Limb (tissue), 2 donors: ENCODE results near the gene DGKQ.
A peak's percentile ranks its signal among the peaks of the same experiment; 100 is the strongest.

Source experiments
- DNase-seq, 2 donors: peaks; one replicate each; pipeline ENCODE4 v3.0.0-alpha.2; 2016; ENCODE audit errors: extremely low spot score in 2 of 2

Gene DGKQ

DNA sequence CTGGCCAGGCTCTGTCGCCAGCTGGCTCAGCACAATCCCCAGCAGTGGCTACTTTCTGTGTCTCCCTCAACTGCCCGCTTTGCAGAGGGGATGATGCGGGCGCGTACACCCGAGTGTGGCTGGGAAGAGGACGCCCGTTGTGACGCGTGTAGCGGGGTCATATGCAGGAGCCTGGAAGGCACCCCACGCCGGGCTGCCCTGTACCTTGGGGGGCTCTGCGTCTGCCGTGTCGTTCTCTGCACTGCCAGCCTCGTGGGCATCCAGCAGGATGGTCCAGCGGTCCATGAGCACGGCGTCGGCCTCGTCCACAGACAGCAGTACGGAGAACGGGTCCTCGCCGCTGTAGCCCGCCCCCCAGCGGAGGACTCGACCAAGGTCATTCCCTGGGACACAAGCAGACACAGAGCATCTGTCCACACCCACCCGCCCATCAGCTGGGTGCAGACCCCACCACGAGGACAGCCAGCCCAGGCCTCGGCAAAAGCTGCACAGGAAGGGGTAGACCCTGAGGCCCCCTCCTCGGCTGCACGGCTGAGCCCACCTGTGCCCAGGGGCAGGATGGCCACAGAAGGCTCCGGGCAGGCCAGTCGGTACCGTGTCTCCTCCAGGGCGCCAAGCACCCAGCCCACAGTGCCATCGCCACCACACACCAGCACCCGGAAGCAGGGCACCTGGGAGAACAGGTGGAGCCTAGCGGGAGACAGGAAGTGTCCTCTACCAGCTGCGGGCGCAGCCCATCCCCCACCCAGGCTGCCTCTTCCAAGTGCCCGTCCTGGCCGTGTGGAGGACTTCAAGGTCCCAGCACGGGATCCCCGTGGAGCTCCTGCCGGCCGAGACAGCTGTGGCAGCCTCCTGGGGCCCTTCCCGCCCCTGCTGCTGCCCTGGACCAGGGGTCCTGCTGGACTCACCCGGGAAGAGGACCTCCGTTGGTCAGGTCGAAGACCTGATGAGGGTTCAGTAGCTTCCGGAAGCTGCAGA lies 10.8 kb downstream of the DGKQ start:
- peak in 1 of 2 donors; percentile 26 for DNase-seq

DNA sequence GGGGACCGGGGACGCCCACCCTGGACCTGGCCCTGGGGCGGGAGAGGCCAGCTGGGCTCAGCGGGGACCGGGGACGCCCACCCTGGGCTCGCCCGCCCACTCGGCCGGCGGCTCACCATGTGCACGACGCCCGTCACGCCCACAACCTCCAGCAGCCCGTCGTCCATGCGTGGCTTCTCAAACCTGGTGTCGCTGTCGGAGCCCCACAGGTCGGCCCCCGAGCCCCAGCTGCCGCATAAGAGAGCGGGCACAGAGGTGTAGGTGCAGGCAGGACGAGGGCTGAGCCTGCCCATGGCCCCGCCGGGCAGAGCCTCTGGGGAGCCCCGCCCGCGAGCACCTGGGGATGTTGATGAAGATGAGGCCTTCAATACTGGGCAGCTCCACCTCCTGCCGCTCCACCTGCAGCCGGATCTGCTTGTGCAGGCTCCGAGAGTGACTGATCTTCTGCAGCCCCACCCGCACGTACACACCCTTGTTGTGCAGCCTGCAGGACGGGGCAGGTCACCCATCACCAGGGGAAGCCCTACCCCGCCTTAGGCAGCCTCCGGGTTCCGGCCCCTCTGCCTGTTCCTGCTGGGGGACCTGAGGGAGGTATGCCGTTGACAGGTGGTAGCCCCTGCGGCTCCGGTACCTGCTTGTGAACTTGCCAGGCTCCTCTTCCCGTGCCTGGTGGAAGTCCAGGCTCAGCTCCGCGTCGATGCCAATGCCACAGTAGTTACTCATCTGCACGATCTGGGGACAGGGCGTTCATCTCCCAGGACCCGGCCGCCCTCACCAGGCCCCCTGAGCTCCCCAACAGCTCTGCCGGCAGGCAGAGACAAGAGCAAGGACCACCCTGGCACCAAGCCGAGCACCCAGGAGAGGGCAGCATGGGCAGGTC lies 11.8 kb downstream of the DGKQ start:
- DNase-seq: peak in 1 of 2 donors; percentile 27

DNA sequence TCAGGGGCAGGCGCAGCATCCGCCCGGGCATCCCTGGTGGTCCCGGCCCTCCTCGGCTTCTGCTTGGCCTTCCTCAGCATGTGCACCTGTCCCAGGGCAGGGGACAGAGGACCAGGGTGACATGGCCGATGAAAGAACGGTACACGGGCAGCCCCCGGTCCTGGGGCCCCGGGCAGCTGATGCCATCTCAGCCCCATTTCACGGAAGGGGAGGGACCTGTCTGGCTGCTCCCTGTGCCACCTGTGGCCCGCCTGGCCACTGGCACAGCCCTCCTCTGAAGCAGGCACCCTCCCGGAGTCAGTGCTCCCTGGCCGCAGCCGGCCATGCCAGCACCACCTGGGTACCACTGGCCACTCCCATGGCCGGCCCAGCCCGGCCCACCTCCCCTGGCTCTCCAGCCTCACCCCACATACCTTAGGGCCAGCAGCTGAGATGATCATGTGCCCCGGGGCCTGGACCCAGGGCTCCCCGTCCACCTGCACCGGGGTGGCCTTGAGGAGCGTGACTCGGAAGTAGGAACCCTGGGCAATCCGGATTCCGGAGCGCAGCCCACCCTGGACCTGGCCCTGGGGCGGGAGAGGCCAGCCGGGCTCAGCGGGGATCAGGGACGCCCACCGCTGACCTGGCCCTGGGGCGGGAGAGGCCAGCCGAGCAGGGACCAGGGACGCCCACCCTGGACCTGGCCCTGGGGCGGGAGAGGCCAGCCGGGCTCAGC lies 12.6 kb downstream of the DGKQ start:
- DNase-seq: peak in 1 of 2 donors; percentile 23

DNA sequence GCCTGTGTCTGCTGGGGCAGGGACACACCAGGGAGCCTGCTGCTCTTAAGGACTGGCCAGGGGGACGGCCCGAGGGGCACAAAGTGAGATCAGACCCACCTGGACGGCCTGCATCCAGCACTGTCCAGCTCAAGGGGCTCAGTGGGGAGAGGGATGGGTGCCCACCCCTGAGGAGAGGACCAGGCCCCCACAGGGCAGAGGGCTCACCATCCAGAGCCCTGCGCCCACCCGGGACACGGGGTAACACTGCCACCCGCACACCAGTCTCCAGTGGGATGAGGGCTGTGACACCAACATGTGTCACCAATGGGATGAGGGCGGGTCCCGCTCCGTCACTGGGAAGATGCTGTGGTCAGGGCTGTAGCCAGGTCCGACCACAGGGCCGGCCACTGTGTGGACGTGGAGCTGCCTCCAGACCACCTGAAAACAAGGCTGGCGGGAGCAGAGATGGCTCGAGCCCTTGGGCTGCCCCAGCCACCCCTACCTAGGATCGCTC lies 13.2 kb downstream of the DGKQ start:
- peak in 1 of 2 donors; percentile 22 for DNase-seq

GRCh38 chr4:959338-960139 lies 13.8 kb downstream of the DGKQ start:
- DNase-seq: no peak

DNA sequence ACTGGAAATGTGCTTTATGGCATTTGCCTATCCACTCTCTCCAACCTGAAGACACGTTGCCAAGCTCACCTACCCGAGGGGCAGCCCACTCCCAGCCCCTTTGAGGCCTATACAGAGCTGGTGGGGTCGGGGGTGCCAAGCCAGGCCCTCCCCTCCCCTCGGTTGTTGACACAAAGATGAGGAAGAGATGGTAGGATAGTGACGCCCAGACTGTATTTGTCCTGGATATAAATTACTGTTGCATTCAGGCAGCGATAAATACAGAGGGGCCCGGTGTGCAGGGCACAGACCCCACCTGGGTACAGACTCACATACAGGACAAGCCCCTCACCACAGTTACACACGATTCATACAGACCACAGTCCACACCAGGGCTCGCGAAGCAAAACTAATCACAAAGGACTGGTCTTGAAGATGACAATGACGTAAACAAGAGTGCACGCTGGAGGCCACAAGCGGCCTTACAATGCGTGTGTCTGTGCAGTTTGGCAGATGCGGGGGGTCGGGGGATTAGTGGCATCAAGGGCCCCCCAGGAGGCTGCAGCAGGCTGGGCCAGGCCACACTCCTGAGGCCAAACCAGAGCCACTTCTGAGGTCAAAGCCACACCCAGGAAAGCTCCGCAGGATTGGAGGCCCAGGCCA lies 14.6 kb downstream of the DGKQ start:
- DNase-seq: no peak

- no peak for DNase-seq
Observed at GRCh38 chr4:958314-958665, 15.1 kb downstream of the DGKQ start.

DNA sequence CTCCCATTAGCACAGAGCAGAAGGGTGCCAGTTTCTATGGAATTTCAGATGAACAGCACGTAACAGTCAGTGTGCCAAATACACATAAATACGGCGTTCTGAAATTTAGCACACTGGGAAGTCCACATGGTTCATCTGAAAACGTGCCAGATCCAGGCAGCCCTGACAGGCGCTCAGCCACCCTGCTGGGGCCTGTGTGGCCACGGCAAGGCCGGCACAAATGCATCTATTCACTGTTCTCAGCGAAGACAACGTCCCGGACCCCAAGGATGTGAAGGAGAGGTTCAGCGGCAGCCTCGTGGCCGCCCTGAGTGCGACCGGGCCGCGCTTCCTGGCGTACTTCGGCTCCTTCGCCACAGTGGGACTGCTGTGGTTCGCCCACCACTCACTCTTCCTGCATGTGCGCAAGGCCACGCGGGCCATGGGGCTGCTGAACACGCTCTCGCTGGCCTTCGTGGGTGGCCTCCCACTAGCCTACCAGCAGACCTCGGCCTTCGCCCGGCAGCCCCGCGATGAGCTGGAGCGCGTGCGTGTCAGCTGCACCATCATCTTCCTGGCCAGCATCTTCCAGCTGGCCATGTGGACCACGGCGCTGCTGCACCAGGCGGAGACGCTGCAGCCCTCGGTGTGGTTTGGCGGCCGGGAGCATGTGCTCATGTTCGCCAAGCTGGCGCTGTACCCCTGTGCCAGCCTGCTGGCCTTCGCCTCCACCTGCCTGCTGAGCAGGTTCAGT lies 15.6 kb downstream of the DGKQ start:
- DNase-seq: no peak

DNA sequence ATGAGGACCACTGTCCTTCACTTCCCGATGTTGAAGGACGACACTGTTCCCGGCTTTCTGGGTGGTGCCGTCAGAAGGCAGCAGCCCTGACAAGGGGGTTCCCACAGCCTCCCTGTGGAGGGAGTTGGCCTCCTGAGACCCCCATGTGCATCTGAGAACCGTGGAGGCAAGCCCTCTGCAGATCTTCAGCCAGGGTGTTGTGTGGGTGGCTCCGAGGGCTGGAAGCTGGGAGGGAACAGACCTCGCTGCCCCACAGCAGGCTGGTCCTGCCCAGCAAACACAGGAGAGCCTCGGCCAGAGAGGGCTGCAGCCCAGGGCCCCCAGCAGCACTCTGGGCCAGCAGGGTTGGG lies 16.2 kb downstream of the DGKQ start:
- peak in 1 of 2 donors; percentile 22 for DNase-seq

DNA sequence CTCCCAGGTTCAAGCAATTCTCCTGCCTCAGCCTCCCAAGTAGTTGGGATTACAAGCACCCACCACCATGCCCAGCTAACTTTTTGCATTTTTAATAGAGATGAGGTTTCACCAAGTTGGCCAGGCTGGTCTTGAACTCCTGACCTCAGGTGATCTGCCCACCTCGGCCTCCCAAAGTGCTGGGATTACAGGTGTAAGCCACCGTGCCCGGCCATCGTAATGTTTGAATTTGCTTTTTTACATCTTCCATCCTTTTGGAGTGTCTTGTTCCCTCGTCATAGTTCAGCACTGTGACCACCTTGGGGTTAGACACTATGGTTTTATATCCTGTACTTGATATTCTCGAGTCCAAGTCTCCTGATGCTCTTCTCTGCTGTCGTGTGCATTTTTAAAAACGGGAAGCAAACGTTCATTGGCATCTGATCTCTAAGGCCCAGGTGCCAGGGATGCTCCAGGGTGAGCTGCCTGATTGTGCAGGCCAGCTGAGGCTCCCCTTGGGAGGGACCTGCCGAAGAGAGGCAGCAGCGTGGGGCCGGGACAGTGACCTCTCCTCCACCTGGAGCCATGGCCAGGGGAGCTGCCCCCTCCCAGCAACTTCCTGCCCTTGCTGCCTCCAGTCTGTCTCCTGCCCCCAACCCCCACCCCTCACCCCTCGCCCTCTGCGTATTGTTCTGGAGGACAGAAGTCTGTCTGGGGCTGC lies 16.7 kb downstream of the DGKQ start:
- DNase-seq: no peak

- DNase-seq: peak in 1 of 2 donors; percentile 28
Observed at GRCh38 chr4:955931-956381, 17.4 kb downstream of the DGKQ start.

- no peak for DNase-seq
Observed at GRCh38 chr4:955161-955921, 18.0 kb downstream of the DGKQ start.

DNA sequence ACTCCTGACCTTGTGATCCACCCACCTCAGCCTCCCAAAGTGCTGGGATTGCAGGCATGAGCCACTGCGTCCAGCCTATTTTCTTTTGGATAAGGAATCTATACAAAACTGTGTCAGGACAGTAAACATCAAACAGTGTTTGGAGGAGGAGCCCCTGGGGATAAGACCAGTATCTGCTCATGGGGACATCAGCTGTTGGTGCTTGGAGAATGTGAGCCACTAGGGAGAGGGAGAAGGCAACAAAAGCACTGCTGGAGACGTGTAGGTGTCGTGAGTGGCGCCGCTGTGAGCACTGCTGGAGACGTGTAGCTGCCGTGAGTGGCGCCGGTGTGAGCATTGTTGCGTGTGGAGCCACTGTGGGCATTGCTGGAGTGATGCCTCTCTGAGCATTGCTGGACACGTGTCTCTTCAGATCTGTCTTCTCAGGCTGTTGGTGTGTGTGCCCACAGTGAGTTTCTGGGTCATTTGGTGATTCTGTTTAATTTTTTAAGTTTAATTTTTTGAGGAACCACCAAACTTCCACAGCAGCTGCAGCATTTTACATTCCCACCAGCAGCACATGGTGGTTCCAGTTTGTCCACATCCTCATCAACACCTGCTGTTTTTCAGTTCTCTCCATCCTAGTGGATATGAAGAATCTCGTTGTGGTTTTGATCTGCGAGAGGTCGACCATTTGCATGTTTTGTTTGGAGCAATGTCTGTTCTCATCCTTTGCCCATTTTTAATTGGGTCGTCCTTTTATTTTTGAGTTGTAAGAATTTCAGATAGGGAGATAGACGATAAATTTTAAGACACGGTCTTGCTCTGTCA lies 19.0 kb downstream of the DGKQ start:
- no peak for DNase-seq

DNA sequence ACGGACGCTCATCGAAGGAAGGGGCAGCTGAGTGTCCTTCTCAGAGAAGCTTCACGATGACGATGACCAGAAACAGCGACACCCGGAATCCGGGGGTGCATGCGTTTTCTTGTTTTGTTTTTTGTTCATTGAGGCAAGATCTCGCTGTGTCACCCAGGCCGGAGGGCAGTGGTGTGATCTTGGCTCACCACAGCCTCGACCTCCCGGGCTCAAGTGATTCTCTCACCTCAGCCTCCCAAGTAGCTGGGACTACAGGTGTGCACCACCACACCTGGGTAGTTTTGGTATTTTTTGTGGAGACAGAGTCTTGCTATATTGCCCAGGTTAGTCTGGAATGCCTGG lies 19.8 kb downstream of the DGKQ start:
- no peak for DNase-seq

DNA sequence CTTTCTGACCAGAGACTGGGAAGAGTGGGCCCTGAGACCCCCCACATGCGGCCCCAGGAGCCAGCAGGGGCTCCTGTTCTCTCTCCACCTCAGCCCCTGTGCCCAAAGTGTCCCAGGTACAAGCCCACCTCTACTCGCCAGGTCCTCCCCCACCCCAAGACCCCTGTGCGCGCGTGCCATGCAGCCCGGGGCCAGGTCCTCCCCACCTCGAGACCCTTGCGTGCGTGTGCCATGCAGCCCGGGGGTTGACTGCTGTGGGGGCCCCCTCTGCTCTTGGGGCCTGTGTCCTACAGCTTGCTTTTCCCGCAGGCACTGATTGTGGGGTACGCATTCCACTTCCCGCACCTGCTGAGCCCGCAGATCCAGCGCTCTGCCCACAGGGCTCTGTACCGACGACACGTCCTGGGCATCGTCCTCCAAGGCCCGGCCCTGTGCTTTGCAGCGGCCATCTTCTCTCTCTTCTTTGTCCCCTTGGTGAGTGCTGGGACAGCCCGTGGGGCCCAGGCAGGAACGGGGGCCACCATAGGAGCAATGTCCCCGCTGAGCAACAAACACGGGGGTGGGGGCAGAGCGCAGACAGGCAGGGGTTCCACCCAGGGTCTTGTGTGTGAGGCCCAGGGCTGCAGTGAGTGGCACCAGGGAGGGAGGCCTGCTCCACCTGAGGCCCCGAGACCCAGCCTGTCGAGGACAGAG lies 20.3 kb downstream of the DGKQ start:
- no peak for DNase-seq

DNA sequence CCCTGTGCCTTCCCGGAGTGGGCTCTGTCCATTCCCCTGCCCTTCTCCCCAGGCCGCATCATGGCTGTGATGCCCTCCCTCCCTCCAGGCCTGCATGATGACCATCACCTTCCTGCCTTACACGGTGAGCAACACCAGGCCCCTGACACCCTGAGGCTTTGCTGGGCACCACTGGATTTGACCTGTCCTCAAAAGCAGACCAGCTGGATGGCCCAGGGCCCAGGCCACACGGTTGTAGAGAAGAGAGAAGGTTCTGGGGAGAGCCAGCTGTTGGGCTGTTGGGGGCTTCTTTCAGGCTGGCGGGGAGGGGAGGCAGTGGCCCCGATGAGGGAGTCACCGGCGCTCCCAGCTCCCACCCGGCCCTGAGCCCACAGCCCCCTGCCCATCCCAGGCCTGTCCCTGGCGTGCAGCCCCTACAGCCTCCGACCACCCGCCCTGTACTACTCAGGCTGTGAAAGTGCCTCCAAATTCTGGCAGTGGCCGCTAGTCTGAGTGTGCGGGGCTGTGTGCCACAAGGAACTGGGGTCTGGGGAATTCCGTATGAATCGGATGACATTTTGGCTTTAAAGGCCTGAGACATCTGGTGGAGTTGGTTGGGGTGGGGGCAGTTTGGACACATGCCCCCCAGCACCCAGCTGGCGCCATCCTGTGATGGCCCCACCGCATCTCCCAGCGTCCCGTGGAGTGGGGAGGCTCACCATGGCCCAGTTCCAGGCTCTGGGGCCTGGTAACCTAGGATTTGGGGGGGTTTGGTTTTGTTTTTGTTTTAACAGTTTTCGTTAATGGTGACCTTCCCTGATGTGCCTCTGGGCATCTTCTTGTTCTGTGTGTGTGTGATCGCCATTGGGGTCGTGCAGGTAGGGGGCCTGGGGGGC lies 21.5 kb downstream of the DGKQ start:
- no peak for DNase-seq
